H1 (cell line): ENCODE data around the gene DENND6B. TPM values are rescaled to one million over a fixed set of nuclear protein-coding genes. Genes with fewer than 3 reads are reported as not detected.

Experiments
- CTCF ChIA-PET: fragments of 300-600 bp; sonication (Branson Sonifier 250); formaldehyde crosslinking; loops from one replicate; lab custom pipeline; 2021; ENCODE audit not compliant: partially characterized antibody; lab: Charles Lee
- POLR2A ChIA-PET: fragments of 300-600 bp; sonication (Branson Sonifier 250); formaldehyde crosslinking; loops from one replicate; lab custom pipeline; 2021; ENCODE audit warnings: inconsistent platforms; ENCODE audit not compliant: partially characterized antibody; lab: Charles Lee
- DNase-seq, 2 experiments: peaks; one replicate each; pipeline versions ENCODE4 v3.0.0 to v3.0.0-alpha.2; 2010 to 2022; ENCODE audit warnings: low spot score in 2 of 2, low read depth in 1 of 2, mixed read lengths in 1 of 2
- FAIRE-seq: peaks from 2 replicates; lab custom pipeline; 2011; peaks lifted over from hg19 to GRCh38; lab: Jason Lieb, UNC
- H2AFZ ChIP-seq: 2 replicates; pipeline ENCODE4 v1.8.1; 2012; ENCODE audit warnings: low read length, inconsistent platforms
- H2AK5ac ChIP-seq: 2 replicates; pipeline ENCODE4 v1.6.1; 2013; ENCODE audit warnings: low read depth, low read length
- H2BK120ac ChIP-seq: replicated peaks from 2 replicates; pipeline ENCODE3; 2013; ENCODE audit warnings: low read depth, low read length, inconsistent platforms
- H2BK12ac ChIP-seq: 2 replicates; pipeline ENCODE4 v1.6.1; 2013; ENCODE audit warnings: low read depth, low read length
- H2BK15ac ChIP-seq: 2 replicates; pipeline ENCODE4 v1.6.1; 2013; ENCODE audit warnings: low read length
- H2BK20ac ChIP-seq: 2 replicates; pipeline ENCODE4 v1.6.1; 2013; ENCODE audit warnings: low read length
- H2BK5ac ChIP-seq: 2 replicates; pipeline ENCODE4 v1.6.1; 2013; ENCODE audit warnings: low read depth, low read length
- H3K14ac ChIP-seq: 2 replicates; pipeline ENCODE4 v1.6.1; 2013; ENCODE audit warnings: inconsistent platforms; ENCODE audit not compliant: insufficient read length
- H3K18ac ChIP-seq: 2 replicates; pipeline ENCODE4 v1.6.1; 2013; ENCODE audit warnings: low read length; ENCODE audit errors: extremely low read depth
- H3K23ac ChIP-seq: 2 replicates; pipeline ENCODE4 v1.6.1; 2013; ENCODE audit warnings: inconsistent platforms; ENCODE audit not compliant: insufficient read length
- H3K23me2 ChIP-seq: 2 replicates; pipeline ENCODE4 v1.6.1; 2013; ENCODE audit warnings: low read depth, low read length
- H3K27ac ChIP-seq: 2 replicates; pipeline ENCODE4 v1.6.1; 2011; ENCODE audit warnings: low read depth, low read length, inconsistent platforms
- H3K27me3 ChIP-seq, 4 experiments: replicated peaks in 1 of 4; 1 replicate in 1 of 4; 2 replicates in 3 of 4; pipeline versions ENCODE4 v1.6.1 to v1.8.1; 2011 to 2013; ENCODE audit warnings: low read length in 3 of 4, mild to moderate bottlenecking in 3 of 4, inconsistent platforms in 2 of 4, mixed read lengths in 2 of 4, moderate library complexity in 1 of 4; ENCODE audit not compliant: control insufficient read depth in 3 of 4, insufficient read depth in 3 of 4; ENCODE audit errors: extremely low read depth in 1 of 4
- H3K36me3 ChIP-seq, 4 experiments: 2 replicates each; pipeline versions ENCODE4 v1.6.1 to v1.8.1; 2011 to 2013; ENCODE audit warnings: mild to moderate bottlenecking in 4 of 4, low read length in 3 of 4, moderate library complexity in 2 of 4, control low read depth in 1 of 4, inconsistent platforms in 1 of 4; ENCODE audit not compliant: insufficient read depth in 4 of 4, control insufficient read depth in 2 of 4
- H3K4ac ChIP-seq: replicated peaks from 2 replicates; pipeline ENCODE3; 2013; ENCODE audit warnings: low read length, low read depth, mixed read lengths, inconsistent platforms; ENCODE audit not compliant: insufficient read length
- H3K4me1 ChIP-seq, 4 experiments: replicated peaks in 1 of 4; 1 replicate in 1 of 4; 2 replicates in 3 of 4; pipeline versions ENCODE4 v1.6.1 to v1.8.1; 2011 to 2013; ENCODE audit warnings: low read length in 3 of 4, inconsistent platforms in 2 of 4, mixed read lengths in 1 of 4; ENCODE audit not compliant: insufficient read depth in 4 of 4, control insufficient read depth in 3 of 4
- H3K4me2 ChIP-seq, 2 experiments: 2 replicates each; pipeline versions ENCODE4 v1.6.1 to v1.8.1; 2011 to 2013; ENCODE audit warnings: low read depth in 2 of 2, low read length in 2 of 2, control low read depth in 1 of 2, inconsistent platforms in 1 of 2, mild to moderate bottlenecking in 1 of 2; ENCODE audit not compliant: insufficient read depth in 1 of 2
- H3K4me3 ChIP-seq, 4 experiments: fragments of 200-600, 300-600 bp in 1 of 4; sonication (generic), shearing (Covaris generic), sonication (Bioruptor Twin) in 1 of 4; 2 replicates each; pipeline versions ENCODE4 v1.5.1 to v1.8.1; 2011 to 2016; ENCODE audit warnings: low read length in 4 of 4, low read depth in 3 of 4, control low read depth in 2 of 4, inconsistent platforms in 2 of 4, mild to moderate bottlenecking in 2 of 4, mixed read lengths in 1 of 4, moderate library complexity in 1 of 4; ENCODE audit not compliant: insufficient read depth in 2 of 4; ENCODE audit errors: extremely low read depth in 1 of 4
- H3K56ac ChIP-seq: replicated peaks from 2 replicates; pipeline ENCODE3; 2013; ENCODE audit warnings: low read depth, mild to moderate bottlenecking, mixed read lengths, low read length, inconsistent platforms; ENCODE audit not compliant: insufficient read length
- H3K79me1 ChIP-seq: 2 replicates; pipeline ENCODE4 v1.6.1; 2013; ENCODE audit warnings: low read depth, low read length, control low read depth
- H3K79me2 ChIP-seq, 2 experiments: 2 replicates each; pipeline versions ENCODE4 v1.6.1 to v1.8.1; 2012 to 2013; ENCODE audit warnings: low read length in 2 of 2, mild to moderate bottlenecking in 2 of 2, inconsistent platforms in 1 of 2; ENCODE audit not compliant: insufficient read depth in 2 of 2, control insufficient read depth in 1 of 2
- H3K9ac ChIP-seq, 4 experiments: replicated peaks in 1 of 4; 1 replicate in 1 of 4; 2 replicates in 3 of 4; pipeline versions ENCODE4 v1.6.1 to v1.8.1; 2011 to 2013; ENCODE audit warnings: low read depth in 3 of 4, low read length in 3 of 4, control low read depth in 2 of 4, mild to moderate bottlenecking in 2 of 4, moderate library complexity in 2 of 4, inconsistent platforms in 1 of 4; ENCODE audit errors: extremely low read depth in 1 of 4
- H3K9me3 ChIP-seq, 2 experiments: 2 replicates each; pipeline versions ENCODE4 v1.6.1 to v1.8.1; 2012 to 2013; ENCODE audit warnings: mild to moderate bottlenecking in 2 of 2, moderate library complexity in 2 of 2, control low read depth in 1 of 2, inconsistent platforms in 1 of 2, low read depth in 1 of 2, low read length in 1 of 2, mixed read lengths in 1 of 2; ENCODE audit not compliant: insufficient read depth in 2 of 2
- H4K20me1 ChIP-seq, 2 experiments: replicated peaks in 1 of 2; 2 replicates each; pipeline versions ENCODE3 to v1.8.1; 2011 to 2013; ENCODE audit warnings: inconsistent platforms in 2 of 2, low read length in 2 of 2, mild to moderate bottlenecking in 1 of 2; ENCODE audit not compliant: insufficient read depth in 2 of 2, control insufficient read depth in 1 of 2
- H4K5ac ChIP-seq: 2 replicates; pipeline ENCODE4 v1.6.1; 2013; ENCODE audit warnings: low read length, low read depth, mixed read lengths, inconsistent platforms; ENCODE audit not compliant: insufficient read length
- H4K8ac ChIP-seq: 2 replicates; pipeline ENCODE4 v1.8.0; 2013; ENCODE audit warnings: mild to moderate bottlenecking, moderate library complexity, low read length, inconsistent platforms; ENCODE audit not compliant: insufficient read depth; ENCODE audit errors: extremely low read depth
- H4K91ac ChIP-seq: replicated peaks from 2 replicates; pipeline ENCODE3; 2013; ENCODE audit warnings: low read length, mixed read lengths, inconsistent platforms; ENCODE audit not compliant: insufficient read length
- E2F6 ChIP-seq: IDR thresholded peaks from 2 replicates; pipeline ENCODE4 v1.6.1; 2012; ENCODE audit warnings: inconsistent platforms
- POLR2A ChIP-seq, 2 experiments: IDR thresholded peaks; 1 replicate in 1 of 2; 2 replicates in 1 of 2; pipeline ENCODE4 v1.6.1; 2011; ENCODE audit warnings: low read depth in 2 of 2, low read length in 2 of 2, mild to moderate bottlenecking in 2 of 2; ENCODE audit errors: control extremely low read depth in 1 of 2
- WGBS, 2 experiments: shearing (Covaris generic) in 1 of 2; methylation state at CpG; one replicate each; pipeline versions ENCODE4 v1.1.6 to v1.1.7; 2013 to 2015; ENCODE audit warnings: low lambda C conversion rate in 2 of 2, mixed read lengths in 2 of 2, inconsistent platforms in 1 of 2, low coverage in 1 of 2, missing lambda C conversion rate in 1 of 2; ENCODE audit not compliant: insufficient replicate concordance in 2 of 2, insufficient coverage in 1 of 2, insufficient read length in 1 of 2; ENCODE audit errors: extremely low coverage in 1 of 2, missing lambda C conversion rate in 1 of 2; 5-methylcytosine and 5-hydroxymethylcytosine counted together
- polyA plus RNA-seq, 7 experiments: library from polyadenylated mRNA; depleted of rRNA in 3 of 7; stranded (reverse) in 5 of 7; unstranded in 2 of 7; fragments of >200 nt in 5 of 7; fragments of 200-250 nt in 2 of 7; gene quantifications; 1 replicate in 5 of 7; 2 replicates in 1 of 7; 4 replicates in 1 of 7; pipeline versions ENCODE4 v1.2.1 to v1.2.3, GENCODE V29; 2011 to 2013; ENCODE audit warnings: missing spikeins in 2 of 7, mixed read lengths in 2 of 7
- total RNA-seq: library from RNA; stranded (reverse); fragmentation: NEBNext Ultra II Directional; extraction: Animal tissue kit (Norgen Biotek cat#: 25700); gene quantifications from 2 replicates; pipeline ENCODE4 v1.2.1, GENCODE V29; 2021

DENND6B gene
- total and polyA plus RNA-seq, 2 of the 8 experiments (the other 6 are each of a cell fraction or from before 2014, with no cell fraction given): 1.1 to 1.9 TPM

GRCh38 chr22:50308597-50308935 is 18.2 kb downstream of the DENND6B start:
- H3K36me3 ChIP-seq: no peaks in the 10 kb centered on the region
- H3K23ac ChIP-seq: no peak overlapping the region
- H3K4me1 ChIP-seq: peaks cover 3 to 35% (median 18%) of the 10 kb centered on the region in 4 experiments
- CTCF ChIA-PET: interaction anchor here (0.7 to 2.2 kb wide), 5 partner anchors 12 to 57 kb away, joined by 3 to 6 read pairs (median 3); no protein-coding TSS in a partner anchor
- no peak overlapping the region for H3K56ac ChIP-seq
- H3K79me1 ChIP-seq: no peaks in the 10 kb centered on the region; the same call in 1 of the 2 replicates
- H3K9ac ChIP-seq: no peak overlapping the region
- no peak overlapping the region for H2AK5ac ChIP-seq
- H2BK15ac ChIP-seq: 0 out of 2 replicates have a peak overlapping the region, but pooled peaks have one; percentile 61
- no peak overlapping the region for H3K4me2 ChIP-seq
- peak overlapping the region; percentile 90; the same call in 1 of the 2 replicates for H2BK20ac ChIP-seq
- no peak overlapping the region for H4K5ac ChIP-seq
- peak overlapping the region; percentile 60; the same call in 1 of the 2 replicates for H3K18ac ChIP-seq
- peaks cover 2% of the 10 kb centered on the region; the same call in 1 of the 2 replicates for H3K23me2 ChIP-seq
- no peaks in the 10 kb centered on the region; a peak in 1 of 4 replicates for H3K9me3 ChIP-seq
- H3K27me3 ChIP-seq: no peaks in the 10 kb centered on the region; a peak in 2 of 7 replicates
- H2AFZ ChIP-seq: no peak overlapping the region
- peak overlapping the region; percentile 47 for H2BK120ac ChIP-seq
- no peak overlapping the region for H3K14ac ChIP-seq
- peak overlapping the region; percentile 21 for H3K4ac ChIP-seq
- H4K8ac ChIP-seq: no peak overlapping the region
- FAIRE-seq: no peak
- H4K91ac ChIP-seq: peak overlapping the region; percentile 89
- POLR2A ChIA-PET: interaction anchor here (0.6 to 1.8 kb wide), 4 partner anchors 13 to 186 kb away, joined by 3 to 9 read pairs (median 3); no protein-coding TSS in a partner anchor
- 86% methylated on average over 2 of the region's 7 CpGs; no CpG with 5 or more reads in 1 of the 2 experiments for WGBS, 2 experiments
- peak overlapping the region; percentile 60; the same call in 1 of the 2 replicates for H2BK5ac ChIP-seq
- H3K4me3 ChIP-seq: no peak overlapping the region
- no peak for DNase-seq
- peaks cover 0 to 7% of the 10 kb centered on the region in 2 experiments for H4K20me1 ChIP-seq
- peaks cover 0 to 8% of the 10 kb centered on the region in 2 experiments; a peak in 2 of 4 replicates for H3K79me2 ChIP-seq
- no peak overlapping the region for H3K27ac ChIP-seq
- H2BK12ac ChIP-seq: no peak overlapping the region
- TF ChIP-seq POLR2A (IDR thresholded peaks at IDR 0.05; ENCODE audit: control extremely low read depth in 1 of 2, low read depth in 2 of 2, low read length in 2 of 2) (no peak), E2F6 (no peak)
